AG08396 (cell line): Measurements from ENCODE around the gene NEUROD1.
"Not testable (repeated sequence)": the region's sequence is repeated elsewhere in the genome, so short reads cannot be mapped to it uniquely, and the experiment has no call there.

Source experiments
- DNase-seq: peaks from one replicate; pipeline ENCODE4 v3.0.0; 2012; ENCODE audit warnings: low spot score, mixed read lengths

The NEUROD1 gene

DNA sequence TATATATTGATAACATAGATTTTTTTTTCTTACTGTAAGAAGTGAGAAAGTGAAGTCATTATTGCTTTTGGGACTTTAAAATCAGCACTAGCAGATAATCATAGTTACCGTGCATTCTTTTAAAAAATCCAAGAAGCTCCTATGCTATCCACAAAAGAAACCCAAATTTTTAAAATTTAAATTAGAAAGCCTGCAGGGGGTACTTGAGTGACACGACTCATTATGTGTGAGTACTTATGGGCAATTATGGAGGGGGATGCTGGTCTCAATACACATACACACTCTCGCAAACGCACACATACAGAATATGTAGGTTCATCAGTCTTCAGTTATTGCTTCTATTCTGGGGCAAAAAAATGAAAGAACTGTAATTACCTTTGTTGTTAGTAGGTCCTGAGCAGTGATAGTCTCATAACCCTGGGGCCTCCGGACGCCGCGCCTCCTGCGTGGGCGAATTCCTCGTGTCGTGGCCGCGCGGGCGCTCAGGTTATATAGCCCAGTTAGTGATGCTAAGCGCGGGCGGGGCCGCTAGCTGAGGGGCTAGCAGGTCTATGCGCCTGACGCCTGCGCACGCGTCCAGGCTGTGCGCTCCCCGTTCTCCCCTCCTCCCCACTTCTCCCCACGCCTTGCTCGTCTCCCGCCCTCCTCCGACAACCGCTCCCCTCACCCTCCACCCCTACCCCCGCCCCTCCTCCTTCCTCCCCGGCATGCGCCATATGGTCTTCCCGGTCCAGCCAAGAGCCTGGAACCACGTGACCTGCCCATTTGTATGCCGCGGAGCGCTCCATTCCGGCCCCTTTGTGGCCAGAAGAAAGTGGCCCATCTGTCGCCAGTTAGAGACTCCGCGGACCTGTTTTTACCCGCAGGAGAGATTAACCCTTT, at the start of gene NEUROD1:
NEUROD1 (minus strand) TSS at position 463 of the 882 bp plus-strand sequence. CDS start 1,657 bp downstream, outside the sequence.
- no peak for DNase-seq

DNA sequence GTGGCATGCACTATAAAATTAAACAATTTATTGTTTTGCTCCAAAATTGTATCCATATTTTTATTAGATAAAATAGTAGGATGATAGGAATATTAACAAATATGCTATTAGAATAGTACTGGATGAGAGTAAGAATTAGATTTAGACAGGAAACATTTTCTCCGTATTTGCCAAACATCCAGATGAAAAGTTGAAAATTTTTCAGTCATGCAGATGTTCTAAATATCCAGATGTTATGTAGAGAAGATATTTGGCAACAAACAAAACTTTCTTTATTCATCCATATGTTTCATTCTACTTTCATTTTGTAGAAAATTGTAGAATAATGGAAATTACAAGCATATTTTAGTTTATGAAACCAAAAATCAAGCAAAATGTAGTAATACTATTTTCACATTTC, 45.2 kb upstream of the NEUROD1 start:
- no peak for DNase-seq

DNA sequence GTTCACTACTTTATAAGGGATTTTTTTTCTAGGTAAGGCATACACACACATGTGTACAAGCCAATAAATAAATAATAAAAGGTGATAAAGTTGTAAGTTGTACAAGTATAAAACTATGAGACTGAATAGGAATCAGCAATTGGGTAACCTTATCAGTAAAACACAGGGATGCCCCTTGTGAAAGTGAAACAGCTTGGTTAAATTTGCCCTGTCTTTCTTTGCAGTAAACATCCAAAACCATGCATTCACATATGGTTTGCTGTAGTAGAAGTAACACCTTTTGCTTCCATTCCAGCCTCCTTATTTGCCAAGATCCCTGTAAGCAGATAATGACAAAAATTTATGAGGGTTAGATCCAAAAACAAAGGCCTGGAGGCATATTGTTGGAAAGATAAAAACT, 44.3 kb upstream of the NEUROD1 start:
- no peak for DNase-seq

DNA sequence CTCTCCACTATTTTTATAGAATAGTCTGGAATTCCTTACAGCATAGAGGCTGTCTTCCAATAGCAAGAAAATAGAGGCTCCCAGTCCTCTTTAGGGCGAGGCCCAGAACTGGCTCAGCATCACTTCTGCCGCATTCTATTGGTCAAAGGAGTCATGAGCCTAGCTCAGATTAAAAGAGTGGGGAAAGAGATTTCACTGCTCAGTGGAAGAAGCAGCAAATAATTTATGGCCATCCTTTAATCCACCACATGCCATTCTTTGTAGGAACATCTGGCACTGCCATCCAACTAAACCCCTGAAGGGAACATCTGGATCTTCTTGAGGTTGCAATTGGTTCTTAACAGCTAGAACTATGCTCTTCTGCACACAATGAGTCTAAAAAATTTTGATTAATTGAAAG, 43.4 kb upstream of the NEUROD1 start:
- DNase-seq: no peak

DNA sequence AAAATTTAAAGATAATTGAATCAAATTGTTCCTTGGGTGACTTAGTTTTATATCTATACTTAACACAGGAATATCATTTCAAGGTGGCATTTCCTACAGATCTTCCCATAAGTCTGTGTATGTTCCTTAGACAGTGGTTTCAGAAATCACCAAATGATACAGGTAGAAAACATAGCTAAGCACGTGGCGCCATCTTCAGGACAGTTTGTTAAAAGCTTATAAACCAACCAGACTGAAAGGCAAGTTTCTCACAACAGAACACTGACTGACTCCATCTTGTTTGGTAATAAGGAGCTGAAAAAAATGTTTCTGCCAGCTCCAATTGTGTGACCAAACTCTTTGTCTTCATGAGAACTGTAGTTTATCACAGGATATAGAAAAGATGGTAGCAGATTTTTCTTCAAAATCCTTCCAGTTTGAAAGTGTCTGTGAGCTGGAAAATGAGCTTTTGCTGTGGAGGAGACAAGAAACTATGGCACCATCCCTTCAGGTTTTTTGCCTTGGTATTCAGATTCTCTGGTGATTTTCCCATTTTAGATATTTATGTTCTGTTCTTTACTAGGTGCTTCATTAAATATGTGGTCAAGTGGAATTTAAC, 34.8 kb upstream of the NEUROD1 start:
- peak; percentile 50 for DNase-seq

DNA sequence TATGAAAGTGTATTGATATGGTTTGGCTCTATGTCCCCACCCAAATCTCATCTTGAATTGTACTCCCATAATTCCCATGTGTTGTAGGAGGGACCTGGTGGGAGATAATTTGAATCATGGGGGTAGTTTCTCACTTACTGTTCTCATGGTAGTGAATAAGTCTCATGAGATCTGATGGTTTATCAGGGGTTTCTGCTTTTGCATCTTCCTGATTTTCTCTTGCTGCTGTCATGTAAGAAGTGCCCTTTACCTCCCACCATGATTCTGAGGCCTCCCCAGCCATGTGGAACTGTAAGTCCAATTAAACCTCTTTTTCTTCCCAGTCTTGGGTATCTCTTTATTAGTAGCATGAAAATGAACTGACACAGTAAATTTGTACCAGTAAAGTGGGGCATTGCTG, 30.7 kb upstream of the NEUROD1 start:
- DNase-seq: not testable (repeated sequence)

DNA sequence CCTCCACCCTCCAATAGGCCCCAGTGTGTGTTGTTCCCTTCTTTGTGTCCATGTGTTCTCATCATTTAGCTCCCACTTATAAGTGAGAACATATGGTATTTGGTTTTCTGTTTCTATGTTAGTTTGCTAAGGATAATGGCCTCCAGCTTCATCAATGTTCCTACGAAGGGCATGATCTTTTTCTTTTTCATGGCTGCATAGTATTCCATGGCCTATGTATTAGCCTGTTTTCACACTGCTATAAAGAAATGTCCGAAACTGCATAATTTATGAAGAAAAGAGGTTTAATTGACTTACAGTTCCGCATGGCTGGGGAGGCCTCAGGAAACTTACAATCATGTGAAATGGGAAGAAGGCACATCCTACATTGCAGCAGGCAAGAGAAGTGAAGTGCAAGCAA, 22.2 kb upstream of the NEUROD1 start:
- not testable (repeated sequence) for DNase-seq

DNA sequence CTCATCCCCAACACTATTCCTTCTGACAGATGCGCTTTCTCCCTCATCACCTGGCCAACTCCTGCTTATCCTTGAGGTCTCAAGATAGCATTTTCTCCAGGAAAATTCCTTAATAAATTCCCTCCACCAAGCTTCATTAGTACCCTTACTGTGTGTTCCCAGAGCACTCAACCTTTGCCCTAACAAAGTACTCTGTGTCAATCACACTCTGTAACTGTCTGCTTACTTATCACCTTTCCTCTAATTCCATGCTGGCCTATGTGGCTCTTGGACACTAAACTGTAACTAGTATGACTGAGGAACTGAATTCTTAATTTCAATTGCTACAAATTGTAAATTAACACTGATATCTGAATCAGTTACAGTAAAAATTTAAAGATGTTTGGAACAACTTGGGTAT, 17.9 kb upstream of the NEUROD1 start:
- no peak for DNase-seq

DNA sequence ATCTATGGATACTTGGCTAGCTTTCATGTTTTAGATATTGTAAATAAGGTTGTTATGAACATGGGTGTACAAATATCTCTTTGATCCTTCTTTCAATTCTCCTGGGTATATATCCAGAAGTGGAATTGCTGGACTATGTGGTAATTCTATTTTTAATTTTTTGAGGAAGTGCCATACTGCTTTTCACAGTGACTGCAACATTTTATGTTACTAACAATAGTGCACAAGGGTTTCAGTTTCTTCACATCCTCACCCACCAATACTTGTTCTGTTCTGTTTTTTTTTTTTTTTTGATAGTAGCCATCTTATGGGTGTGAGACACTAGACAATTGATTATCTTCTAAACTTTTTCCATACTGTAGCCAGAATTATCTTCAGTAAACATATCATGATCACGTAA, 17.3 kb upstream of the NEUROD1 start:
- no peak for DNase-seq

DNA sequence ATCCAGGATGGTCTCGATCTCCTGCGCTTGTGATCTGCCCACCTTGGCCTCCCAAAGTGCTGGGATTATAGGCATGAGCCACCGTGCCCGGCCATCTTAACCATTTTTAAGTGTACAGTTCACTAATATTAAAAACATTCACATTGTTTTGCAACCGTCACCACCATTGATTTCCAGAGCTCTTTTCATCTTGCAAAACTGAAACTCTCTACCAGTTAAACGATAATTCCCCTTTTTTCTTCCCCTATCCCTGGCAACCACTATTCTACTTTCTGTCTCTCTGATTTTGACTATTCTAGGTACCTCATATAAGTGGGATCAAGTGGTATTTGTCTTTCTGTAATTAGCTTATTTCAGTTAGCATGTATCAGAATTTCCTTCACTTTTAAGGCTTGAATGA, 16.8 kb upstream of the NEUROD1 start:
- no peak for DNase-seq

DNA sequence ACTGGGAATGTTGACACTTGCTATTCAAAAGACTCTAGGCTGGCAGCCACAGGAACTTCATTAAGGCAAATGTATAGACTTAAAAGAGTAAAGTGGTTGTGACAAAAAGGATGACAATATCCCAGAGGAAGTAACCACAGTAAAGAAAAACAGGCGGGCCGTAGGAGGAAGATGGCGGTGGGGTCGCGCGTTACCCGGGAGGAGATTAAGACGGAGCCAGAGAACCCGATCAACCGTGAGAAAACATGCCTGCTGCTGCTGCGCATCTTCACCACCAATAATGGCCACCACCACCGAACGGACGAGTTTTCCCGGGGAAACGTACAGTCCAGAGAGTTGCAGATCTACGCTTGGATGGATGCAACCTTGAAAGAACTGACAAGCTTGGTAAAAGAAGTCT, 14.0 kb upstream of the NEUROD1 start:
- no peak for DNase-seq

DNA sequence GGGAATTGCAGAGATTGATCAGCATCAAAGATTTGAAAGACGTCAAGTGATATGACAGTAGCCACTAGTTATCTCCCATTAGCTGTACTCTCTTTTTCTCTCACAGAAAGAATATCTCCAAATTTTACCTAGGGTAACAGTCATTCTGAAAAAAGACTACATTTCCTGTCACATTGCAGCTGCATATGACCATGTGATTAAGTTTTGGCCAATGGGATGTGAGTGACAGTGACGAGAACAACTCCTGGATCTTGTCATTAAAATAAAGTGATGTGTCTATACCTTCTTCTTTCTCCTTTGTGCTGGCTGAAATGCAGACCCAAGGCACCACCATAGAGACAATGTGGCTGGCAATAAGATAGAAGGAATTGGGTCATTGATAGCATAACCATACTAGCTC, 10.5 kb upstream of the NEUROD1 start:
- no peak for DNase-seq

DNA sequence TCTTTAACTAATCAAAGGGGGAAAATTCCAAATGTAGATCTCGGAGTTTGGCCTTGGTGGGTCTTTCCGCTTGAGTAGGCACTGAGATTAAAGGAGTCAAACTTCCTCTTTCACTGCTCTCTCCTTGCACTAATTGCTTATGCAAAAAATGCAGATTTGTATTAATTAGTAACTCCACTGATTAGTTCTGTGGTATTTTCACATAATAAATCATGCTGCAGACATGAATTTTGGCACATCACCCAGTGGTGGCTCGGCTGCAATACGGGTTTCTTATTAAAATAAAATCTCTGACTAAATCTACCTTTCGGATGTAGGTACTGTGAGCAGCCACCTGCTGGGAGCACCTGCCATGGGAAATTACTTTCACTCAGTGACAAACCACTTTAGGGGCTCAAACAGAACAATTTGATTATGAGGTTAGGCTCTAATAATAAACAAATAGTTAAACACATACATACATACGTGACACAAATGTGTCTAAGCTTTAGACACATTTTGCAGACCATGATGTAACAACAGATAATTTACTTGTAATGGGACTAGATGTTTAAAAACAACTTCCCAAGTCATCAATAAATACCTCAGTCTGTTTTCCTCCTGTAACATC, 6.4 kb upstream of the NEUROD1 start:
- no peak for DNase-seq

DNA sequence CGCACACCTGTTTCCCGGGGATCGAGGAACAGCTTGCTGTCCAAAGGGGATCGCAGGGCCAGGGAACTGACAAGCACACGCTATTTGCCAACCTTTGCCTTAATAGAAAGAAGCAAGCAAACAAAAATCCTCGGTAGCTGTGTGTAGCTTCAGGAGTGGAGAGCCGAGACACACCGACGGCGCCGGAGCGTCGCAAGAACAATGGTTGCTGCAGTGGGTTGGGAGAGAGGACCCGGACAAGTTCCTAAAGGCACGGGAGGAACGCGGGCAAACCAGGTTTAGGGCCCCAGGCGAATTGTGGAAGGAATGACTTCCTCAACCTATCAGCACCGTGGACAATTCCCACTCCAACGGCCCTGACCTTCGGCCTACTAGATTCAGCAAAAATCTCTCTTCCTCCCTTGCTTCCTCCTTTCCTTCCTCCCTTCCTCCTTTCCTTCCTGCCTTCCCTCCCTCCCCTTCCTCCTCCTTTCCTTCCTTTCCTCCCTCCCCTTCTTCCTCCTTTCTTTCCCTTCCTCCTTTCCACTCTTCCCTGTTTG, 4.9 kb upstream of the NEUROD1 start:
- DNase-seq: peak; percentile 21

DNA sequence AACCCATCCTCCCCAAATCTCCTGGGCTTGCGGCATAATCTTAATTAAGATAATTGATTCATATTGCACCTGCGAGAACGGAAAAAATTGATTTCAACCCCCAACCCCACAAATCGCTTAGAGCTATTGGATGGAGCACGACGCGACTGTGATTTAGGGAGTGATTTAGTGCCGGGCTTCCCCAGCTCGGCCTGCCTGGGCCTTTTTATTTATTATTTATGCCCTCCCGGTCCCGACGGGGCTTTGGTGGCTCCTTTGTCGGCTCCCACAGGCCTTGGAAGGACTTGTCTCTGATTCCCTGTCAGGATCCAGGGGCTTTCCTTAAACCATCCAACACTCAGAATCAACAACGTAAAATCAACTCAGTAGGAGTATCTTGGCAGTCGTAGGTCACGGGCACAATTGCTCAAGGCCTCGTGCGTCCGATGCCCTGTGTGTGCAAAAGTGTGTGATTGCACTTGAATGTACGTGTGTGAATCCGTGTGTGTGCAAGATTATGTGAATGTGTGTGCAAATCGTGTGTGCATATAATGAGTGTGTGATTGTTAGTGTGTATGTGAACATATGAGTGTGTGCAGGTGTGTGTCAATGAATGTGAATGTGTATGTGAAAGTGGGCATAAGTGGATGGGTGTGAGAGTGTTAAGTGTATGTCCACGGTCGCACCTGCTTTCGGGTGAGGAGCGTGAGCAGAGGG, 4.3 kb upstream of the NEUROD1 start:
- DNase-seq: peak; percentile 3

DNA sequence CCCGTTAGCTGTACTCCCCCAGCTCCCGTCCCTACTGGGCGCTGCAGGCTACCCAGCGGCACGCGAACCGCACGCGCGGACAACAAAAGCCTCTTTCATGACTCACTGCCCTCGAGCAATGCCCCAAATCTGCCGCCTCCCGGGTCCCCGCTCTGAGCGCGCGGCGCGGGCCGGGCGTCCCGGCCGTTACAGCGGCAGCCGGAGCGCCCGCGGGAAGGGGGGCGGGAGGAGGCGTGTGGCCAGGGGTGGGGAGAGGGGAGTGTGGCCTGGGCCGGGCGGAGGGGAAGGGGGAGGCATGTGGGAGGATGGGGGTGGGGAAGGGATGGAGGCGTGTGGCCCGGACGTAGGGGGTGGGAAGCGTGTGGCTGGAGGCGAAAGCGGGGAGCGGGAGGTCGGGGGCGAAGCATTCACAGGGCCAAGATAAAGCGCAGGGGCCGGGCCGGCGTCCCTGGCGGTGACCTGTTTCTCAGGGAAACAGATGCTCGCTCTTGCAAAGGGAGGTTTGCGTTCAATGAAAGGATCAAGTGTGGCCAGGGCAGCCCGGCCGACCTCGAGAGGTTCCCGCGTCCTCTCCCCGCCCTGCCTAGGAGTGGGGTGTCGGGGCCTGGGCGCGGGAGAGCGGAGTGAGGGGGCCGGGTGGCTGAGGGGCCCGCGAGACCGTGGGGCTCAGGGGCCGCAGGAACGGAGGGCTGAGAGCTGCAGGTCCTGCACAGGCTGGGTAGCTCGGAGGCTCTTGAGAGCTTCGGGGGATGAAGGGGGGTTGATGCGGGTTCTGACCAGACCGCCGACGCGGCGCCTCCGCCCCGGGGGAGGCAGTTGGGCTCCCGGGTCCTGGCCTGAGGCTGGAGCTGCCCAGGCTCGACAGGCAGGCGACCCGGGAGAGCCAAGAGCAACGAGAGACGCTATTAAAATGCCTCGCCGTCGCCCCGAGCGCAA, 3.5 kb upstream of the NEUROD1 start:
- DNase-seq: peak; percentile 69

DNA sequence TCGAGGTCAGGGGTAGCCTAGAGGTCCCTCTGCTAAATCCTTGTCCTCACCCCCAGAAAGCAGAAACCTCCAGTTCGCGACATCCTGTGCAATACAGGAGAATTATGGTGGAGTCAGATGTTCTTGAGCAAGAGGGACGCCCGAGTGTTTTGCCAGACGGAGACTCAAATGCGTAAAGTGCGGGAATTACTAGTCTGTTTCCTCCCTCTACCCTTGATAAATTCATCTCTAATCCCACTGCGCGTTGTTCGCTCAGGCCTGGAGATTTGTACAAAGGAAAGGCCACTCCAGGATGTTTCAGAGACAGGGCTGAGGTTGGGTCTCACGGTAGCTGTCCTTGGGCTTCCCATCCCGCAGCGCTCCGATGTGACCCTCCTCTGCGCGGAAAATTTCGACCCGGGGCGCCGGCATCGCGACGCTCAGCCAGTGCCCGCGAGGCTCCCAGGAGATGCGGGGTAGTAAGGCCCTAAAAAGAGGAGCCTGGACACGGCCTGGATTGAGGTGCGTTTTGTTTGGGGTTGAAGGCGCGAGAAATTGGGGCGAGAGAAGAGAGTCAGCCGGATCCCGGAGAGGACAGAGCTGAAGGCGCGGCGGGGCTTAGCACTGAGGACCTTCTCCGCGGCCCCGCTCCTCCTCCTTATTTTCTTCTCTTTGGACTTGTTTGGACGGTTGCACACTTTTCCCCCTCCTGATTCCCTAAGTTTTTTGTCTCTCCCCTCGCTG, 2.6 kb upstream of the NEUROD1 start:
- DNase-seq: no peak

DNA sequence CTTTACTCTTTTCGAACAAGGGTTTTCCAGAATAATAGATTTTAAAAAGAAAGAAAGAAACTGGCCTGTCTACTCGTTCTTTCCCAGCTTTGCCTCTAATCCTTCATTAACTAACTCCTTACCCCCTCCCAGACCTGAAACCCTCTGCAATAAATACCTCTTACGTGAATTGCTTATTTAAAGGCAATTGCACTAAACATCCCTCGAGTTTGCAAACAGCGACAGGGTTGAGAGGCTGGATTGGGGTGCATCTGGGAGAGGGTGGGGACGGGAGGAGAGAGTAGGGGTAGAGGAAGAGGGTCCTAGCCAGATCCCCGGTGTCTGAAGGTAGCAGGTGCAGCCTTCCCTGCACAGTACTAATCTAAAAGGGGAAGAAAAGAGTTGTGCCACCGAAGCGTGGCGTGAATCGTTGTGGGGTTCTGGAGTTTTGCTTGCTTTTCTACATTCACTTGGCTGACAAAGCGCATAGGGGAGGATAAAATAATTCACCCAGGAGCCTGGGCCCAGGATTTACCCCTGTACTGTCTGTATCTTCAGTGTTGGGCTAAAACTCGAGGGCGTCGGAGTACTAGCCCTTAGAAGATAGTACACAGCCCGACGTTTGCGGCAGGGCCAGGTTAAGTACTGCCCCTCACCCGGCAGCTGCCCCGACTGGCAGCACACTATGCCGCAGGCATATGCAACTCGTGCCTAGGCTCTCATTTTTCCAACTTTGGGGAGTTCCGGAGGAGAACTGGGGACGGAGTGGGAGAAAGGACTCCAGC, 1.9 kb upstream of the NEUROD1 start:
- no peak for DNase-seq

DNA sequence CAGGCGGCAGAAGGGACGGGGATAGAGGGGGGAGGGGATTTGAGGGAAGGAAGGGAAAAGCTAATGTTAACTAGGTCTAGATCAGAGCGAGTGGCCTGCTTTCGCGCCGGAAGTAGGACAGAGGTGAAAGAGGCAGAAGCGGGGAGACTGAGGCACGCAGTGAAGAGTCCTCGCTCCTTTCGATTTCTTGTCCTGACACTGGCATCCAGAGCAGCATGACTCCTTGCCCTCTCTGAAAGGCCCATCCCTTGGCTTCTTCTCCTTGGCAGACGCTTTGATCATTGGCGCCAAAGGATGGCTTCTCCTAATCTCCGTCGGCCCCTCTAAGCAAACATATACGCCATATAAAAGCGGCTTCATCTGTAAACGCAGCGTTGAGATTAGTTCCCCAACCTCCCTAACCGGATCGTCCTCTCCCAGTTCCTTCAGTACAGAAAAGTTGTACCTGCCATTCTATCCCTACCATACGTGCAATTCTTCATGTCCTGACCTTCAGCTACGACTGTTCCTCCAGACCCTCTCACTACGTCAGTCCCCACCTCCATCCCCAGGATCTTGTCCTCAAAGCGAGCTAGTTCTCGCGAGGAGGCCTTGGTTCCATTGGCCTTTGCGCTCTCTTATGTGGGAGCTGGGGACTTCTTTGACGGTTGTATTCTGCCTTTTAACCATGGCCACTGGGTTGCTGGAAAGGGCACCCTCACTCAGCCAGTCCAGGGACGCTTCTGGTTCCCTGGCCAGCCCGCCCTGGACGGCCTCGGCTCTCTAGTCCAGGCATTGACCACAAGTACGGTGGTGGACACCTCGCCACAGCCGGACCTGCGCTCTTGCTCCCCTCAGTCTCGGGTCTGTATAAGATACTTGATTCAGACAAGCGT, 857 bp upstream of the NEUROD1 start:
- DNase-seq: no peak
